Putamen (tissue), 1 donor: ENCODE measurements around the gene FAM174C.

ENCODE experiments used
- DNase-seq: peaks from one replicate; pipeline ENCODE4 v3.0.0-alpha.2; 2016; ENCODE audit warnings: low spot score

FAM174C gene

GRCh38 chr19:1321539-1321938, 46.2 kb downstream of the FAM174C start:
- DNase-seq: no peak

- no peak for DNase-seq
These were observed 47.1 kb downstream of the FAM174C start for GRCh38 chr19:1322198-1322981.

GRCh38 chr19:1324249-1324805, 49.0 kb downstream of the FAM174C start:
- no peak for DNase-seq

- peak; percentile 69 for DNase-seq
These were observed 49.7 kb downstream of the FAM174C start for GRCh38 chr19:1324806-1325567.

GRCh38 chr19:1325568-1326294, 50.4 kb downstream of the FAM174C start:
- no peak for DNase-seq

- no peak for DNase-seq
These were observed 51.8 kb downstream of the FAM174C start for GRCh38 chr19:1327125-1327524.
